Activated naive CD4-positive, alpha-beta T cell (primary cell): ENCODE data around the gene TLE2.
"Not testable (repeated sequence)": the region's sequence is repeated elsewhere in the genome, so short reads cannot be mapped to it uniquely, and the experiment has no call there.

Source experiments
- DNase-seq, 4 experiments: peaks; one replicate each; lab custom pipeline; 2025; lab: John Stamatoyannopoulos, UW

Gene TLE2

DNA sequence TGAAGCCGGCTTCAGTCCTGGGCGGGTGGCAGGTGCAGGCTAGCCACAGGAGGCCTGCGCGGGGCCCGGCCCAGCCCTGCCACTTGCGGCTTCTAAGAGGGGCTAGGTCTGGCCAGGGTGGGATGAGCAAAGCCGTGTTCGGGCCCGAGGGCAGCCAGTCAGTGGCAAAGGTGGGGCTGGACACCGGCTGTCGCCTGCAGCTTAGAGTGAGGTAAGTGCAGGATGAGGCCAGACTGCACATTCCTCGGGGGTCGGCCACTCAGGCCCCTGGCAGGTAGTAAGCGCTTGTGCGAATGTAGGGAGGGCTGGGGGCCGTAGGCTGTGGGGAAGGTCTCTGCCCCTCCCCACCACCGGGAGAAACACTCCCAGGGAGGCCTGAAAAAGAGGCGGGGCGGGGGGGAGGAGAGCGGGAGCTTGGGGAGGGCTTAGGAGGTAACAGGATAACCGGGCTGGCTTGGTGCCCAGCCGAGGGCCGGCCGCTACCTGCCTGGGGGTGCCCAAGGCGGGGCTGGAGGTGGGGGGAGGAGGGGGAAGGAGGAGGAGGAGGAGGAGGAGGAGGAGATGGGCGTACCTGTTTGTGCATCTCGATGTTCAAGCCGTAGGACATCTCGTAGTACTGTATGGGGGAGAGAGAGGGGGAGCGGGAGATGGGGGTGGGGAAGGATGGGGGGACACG is 26.8 kb upstream of the TLE2 start:
- no peak for DNase-seq

DNA sequence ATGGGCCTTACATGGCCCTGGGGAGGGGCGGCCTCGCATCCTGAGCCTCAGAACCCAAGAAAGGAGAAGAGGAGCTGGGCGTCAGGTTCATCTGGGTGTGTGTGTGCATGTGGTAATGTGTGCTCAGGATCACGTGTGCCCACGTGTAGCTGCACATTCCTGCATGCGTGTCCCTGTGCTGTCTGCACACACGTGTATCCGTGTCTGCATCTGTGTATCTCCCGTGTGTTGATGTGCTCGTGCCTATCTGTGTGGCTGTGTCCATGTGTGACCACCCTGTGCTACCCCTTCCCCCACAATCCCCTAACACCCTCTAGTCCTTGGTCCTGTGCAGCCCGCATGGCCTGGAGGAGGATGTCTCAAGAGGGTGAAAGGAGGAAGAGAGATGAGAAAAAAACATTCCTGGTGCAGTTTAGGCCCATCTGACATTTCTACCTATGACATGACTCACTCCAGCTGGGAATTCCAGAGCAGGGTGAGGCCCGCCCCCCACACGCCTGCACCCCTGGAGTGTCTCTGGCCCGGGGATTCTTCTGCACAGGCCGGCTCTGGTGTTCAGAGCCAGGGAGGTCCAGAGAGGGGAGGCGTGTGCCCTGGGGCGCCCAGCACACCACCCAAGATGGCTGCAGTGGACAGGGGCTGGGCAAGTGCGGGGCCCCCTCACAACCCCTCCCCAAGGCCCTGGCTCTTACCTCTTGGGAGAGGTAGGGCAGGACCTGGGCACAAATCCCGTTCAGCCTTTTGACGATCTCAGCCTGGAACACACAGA is 26.1 kb upstream of the TLE2 start:
- DNase-seq = no peak

DNA sequence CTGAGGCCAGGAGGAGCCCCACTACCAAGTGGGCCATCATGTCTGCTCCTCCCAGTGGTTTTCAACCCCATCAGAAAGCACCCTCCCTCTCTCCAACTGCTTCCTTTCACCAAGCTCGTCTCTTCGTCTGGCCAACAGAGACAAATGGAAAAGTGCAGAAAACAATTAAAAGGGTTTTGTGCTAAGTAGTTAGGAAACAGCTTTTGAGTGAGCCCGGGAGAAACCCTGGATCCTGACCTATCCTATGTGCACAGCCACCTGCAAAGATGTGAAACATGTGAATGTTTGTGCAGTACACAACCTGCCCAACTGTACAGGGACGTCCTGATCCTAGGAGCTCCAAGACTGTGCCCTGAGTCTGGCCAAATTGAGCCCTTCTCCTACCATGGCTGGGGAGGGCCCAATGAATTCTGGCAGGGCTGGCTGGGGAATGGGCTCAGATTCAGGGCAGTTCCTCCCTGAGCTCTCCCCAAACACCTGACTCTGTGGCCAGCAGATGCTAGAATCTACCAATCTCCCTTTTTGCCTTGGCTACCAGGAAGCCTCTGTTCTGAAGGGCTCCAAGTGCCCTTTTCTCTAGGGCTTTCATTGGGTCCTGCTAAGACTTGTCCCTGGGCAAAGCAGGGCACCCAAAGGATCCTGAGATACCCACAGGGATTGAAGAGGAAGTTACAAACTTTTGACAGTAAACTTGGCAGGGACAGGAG is 25.3 kb upstream of the TLE2 start:
- no peak for DNase-seq

DNA sequence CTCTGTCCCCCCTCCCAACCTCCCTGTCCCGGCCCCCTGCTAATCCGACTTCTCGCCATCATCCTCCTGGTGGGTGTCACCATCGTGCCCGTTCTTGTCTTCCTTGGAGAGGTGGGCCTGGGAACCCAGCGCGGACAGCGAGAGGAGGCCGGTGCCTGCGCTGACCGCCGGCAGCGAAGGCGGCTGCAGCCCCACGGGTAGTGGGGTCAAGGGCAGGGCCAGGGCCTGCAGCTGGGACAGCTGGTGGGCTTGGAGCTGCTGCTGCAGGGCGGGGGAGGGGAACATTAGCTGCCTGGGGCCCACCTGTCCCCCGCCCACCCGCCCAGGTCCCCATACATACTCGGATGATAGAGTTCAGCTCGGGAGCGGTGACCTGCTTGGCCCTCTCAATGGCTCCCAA is 24.7 kb upstream of the TLE2 start:
- no peak for DNase-seq

DNA sequence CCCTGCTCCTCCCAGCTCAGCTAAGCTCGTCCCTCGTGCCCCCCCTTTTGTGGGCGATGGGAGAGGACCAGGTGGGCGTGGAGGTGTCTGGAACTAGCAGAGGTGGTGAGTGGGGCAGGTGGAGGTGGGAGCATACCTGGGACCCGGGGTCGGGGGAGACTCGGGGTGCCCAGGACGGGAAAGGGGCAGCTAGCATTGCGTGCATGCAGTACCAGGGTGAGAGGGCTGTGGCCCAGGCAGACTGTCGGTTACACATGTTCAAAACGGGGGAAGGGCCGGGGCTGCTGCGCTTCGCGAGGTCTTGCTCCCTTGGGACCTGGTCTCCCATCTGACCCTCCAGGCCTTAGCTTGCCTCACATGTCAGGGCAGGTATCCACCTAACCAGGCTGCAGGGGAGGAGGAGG is 24.1 kb upstream of the TLE2 start:
- DNase-seq = no peak

DNA sequence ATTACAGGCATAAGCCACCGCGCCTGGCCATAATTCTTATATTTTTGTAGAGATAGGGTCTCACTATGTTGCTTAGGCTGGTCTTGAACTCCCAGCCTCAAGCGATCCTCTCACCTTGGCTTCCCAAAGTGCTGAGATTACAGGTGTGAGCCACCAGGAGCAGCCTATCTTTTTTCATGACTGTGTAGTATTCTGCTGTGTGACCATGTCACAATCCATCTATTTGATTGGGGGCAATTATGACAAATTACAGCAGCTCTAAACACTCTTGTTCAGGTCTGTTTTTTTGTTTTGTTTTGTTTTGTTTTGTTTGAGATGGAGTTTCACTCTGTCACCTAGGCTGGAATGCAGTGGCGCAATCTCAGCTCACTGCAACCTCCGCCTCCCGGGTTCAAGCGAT is 20.9 kb upstream of the TLE2 start:
- DNase-seq = not testable (repeated sequence)

DNA sequence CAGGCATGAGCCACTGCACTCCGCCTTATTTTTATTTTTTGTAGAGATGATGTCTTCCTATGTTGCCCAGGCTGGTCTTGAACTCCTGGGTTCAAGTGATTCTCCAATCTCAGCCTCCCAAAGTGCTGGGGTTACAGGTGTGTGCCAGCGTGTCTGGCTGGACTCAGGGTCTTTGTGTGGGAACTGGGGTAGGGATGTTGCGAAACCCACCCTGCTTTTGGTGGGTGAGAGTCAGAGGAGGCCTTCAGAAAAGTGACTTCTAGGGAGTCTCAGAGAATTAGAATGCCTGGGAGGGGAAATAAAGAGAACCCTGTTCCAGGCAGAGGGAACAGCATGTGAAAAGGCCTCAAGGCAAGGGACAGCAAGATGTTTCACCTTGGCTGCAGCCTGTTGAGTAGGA is 20.0 kb upstream of the TLE2 start:
- DNase-seq = no peak

DNA sequence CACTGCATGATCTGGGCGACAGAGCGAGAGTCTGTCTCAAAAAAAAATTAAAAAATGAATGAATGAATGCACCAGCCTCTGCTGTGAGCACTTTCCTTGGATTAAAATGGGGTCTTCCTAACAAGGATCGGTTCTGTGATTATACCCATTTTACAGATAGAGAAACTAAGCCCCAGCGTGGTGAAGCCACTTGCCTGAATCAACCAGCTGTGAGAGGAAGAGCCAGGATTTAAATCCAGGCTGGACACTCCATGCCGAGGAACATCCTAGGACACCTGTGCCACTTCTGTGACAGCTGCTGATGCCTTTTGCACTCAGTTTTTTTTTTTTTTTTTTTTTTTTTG is 19.1 kb upstream of the TLE2 start:
- no peak for DNase-seq

DNA sequence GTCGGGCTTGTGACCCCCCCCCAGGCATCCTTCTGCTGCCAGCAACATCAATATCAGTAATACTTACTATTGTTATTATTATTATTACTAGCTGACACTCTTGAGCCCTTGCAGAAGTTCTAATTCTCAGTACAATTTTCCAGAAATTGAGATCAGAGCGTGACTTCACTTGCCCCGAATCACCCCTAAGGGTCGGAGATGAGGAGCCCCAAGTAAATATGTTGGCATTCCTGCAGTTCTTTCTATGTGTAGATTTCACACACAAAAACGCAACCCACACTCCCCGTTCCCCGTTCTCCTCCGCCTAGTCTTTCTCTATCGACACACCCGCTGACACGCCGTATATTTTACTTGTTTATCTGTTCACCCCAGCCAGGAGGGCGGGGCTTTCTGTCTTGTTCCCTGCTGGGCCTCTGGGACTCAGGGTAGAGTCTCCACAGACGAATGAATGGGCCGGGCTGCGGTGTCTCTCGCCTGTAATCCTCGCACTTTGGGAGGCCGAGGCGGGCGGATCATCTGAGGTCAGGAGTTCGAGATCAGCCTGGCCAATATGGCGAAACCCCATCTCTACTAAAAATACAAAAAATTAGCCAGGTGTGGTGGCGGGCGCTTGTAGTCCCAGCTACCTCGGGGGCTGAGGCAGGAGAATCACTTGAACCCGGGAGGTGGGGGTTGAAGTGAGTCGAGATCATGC is 18.6 kb upstream of the TLE2 start:
- peak in 3 of 4 experiments; percentile 32 to 62 (median 50) for DNase-seq

DNA sequence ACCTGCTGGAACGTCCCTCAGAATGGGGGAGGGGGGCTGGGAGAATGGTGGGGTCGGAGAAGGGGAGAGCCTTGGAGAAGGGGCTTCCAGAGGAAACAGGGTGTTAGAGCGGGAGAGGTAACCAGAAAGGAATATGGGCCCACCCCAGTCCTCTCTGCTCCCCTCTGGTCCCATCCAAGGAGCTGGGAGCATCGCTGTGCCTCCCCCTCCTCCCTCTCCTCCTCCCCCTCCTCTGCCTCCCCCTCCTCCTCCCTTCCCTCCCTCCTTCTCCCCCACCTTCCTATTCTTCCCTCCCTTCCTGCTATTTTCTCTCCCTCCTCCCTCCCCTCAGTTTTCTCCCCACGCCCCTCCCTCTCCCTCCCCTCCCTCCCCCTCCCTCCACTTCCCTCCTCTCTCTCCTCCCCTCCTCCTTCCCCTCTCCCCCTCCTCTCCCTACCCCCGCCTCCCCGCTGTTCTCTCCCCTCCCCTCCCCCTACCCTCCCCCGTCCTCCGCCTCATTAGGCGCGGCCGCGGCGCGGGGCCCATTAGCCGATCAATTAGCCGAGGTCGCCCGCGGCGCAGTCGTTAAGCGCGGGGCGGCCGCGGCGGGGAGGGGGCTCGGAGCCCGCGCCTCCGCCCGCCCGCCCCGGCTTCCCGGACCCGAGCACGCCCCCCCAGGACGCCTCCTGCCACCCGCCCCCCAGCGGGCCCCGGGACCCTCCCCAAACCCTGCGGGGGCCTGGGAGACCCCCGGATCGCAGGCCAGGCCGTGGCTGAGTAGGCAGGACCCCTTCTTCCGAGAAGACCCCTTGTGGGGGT is 17.8 kb upstream of the TLE2 start:
- no peak for DNase-seq

DNA sequence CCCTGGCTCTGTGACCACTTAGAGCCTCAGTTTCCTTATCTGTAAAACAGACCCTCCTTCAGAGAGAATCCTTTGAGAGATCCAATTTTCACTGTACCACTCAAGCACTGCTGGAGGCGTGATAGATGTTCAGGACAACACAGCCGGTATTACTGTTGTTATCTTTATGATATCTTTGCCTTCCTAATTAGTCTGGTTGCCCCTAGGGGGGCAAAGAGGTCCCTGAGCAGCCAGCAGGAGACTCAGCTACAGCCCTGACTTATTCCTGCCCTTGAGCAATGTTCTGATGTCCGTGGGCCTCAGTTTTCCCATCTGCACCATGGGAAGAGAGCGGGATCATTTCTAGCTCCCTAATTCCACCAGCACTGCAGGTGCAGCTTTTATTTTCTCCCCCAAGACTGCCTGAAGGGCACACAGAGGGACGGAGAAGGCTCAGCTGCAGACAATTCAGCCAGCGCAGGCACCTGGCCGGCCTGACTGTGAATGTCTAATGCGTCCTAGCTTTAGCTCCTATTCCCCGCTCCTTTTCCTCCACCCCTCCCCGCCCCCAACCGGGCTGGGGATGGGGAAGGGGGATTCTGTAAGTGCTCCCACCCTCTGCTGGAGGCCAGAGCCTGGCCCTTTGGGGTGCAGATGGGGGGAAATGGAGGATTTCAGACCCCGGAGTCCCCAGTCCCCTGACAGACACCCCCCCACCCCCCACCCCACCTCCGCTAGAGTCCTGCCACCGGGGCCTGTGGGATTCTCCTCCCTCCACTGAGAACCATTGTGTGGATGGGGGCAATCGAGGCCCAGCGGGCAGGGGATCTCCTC is 17.0 kb upstream of the TLE2 start:
- DNase-seq = no peak

DNA sequence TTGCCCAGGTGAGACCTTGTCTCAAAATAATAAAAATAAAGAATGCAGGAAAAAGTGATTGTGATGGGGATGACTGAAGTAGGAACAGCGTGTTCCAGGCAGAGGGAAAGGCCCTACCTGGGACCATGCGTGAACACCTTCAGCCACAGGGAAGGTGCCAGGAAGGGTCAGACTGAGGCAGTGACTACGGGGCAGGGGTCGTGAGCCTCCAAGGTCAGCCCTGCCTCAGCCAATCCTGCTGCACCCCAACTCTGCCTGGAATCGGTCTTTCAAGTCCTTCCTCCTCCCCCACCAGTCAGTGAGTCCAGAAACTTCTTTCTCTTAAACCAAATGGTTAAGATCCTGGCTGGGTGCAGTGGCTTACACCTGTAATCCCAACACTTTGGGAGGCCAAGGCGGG is 16.1 kb upstream of the TLE2 start:
- no peak for DNase-seq

DNA sequence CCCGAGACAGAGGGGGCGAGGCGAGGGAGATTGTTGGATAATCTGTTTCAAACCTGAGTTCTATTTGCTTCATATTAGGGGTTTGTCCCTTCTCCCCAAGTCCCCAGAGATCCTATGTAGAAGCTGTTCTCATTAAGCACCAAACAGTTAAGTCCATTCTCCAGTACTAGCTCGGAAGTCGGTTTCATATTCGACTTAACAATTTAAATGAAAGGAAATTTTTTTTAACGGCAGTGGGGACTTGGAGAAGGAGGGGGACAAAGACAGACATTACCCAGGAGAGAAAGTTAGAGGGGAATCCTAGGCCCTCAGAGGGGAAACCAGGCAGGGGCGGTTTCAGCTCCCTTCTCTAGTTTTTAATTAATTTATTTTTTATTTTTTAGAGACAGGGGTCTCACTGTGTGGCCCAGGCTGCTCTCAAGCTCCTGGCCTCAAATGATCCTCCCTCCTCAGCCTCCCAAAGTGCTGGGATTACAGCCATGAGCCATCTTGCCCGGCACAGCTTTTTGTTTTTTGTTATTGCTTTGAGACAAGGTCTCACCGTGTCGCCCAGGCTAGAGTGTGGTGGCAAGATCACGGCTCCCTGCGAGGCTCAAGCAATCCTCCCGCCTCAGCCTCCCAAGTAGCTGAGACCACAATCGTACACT is 13.7 kb upstream of the TLE2 start:
- DNase-seq = no peak

DNA sequence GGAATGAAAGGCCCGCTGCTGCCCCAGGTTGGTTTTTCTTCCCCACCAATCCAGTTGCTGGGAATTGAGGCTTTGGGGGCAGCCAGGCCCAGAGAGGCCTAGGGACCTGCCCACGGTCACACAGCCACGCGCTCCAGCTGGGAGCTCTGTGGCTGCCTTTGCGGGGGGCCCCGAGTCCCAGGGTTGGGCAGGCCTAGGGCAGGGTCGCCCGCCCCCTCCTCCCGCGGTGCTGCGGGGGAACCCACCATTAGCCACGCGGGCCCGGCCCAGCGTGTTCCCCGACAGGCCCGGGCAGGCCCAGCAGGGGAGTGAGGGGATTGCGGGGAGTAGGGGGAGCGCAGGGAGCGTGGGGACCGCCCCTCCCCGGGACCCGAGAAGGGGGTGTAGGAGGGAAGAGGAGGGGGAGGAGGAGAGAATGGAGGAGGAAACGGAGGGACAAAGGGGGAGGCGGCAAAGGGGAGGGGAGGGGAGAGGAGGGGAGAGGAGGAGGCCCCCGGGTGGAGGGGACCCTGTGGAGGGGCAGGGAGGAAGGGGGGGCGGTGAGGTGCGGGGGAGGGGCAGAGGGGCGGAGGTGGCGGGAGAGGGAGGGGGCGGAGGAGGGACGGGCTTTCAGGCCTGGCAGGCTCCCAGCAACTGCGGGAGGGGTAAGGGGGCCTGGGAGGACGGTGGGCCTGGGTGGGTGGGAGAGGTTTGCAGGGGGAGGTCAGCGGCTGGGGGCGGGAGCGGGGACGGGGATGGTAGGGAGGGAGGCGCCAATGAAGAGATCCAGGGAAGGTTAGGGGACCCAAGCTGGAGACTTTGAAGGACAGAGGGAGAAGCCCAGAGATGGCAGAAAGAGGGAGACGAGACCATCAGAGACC is 12.9 kb upstream of the TLE2 start:
- no peak for DNase-seq

DNA sequence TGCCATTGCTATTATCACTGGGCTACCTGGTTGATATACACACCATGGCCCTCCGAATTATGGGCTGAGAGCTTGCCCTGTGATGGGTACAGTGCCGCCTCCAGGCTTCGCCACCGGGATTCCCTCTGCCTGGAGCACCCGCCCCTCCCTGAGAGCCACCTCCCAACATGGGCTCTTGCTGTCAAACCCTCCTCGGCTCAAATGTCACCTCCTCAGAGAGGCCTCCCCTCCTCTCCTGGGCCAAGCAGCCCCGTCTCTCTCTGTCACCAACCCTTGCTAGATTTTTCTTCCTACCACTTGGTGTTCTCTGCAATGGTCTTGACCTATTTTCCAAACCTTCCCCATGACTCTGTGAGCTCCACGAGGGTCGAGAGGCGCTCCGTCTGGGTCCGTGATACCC is 12.2 kb upstream of the TLE2 start:
- DNase-seq = no peak

DNA sequence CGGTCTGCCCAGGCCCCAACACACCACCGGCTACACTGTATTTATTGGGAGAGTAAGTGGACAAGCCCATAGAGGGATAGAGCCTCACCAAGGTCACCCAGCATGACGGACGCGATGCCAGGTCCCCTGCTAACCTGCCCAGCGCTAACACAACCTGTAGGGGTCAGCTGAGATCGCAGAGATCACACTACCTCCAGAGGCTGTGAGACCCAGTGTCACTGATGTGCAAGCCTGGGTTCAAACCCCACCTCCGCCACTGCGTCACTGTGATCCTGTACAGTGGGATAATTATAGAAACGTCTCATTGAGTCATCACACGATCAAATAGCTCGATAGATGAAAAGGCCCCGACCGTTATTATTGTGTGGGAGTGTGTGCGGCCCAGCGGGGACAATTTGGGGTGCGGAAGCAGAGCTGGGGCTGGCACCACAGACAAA is 10.6 kb upstream of the TLE2 start:
- DNase-seq = no peak

DNA sequence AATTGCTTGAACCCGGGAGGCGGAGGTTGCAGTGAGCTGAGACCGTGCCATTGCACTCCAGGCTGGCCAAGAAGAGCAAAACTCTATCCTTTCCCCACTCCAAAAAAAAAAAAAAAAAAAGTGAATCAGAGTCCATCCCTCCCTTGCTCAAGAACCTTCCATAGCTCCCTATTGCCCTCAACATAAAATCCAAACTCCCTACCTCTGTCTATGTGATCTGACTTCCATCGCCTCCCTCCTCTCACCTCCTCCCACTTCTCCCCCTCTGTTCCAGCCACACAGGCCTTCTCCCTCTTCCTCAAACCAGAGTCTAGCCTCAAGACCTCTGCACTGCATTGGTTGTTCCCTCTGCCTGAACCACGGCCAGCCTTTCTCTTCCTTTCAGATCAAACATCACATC is 10.0 kb upstream of the TLE2 start:
- no peak for DNase-seq

DNA sequence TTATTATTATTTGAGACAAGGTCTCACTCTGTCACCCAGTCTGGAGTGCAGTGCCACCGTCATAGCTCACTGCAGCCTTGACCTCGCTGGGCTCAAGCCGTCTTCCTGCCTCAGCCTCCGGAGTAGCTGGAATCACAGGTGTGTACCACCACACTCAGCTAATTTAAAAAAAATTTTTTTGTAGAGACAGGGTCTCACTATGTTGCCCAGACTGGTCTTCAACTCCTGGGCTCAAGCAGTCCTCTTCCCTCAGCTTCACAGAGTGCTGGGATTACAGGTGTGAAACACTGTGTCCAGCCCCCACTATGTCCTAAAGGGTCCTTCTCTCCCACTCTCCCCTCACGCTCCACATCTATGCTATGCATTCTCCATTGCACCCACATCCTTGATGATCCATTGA is 9.1 kb upstream of the TLE2 start:
- no peak for DNase-seq

DNA sequence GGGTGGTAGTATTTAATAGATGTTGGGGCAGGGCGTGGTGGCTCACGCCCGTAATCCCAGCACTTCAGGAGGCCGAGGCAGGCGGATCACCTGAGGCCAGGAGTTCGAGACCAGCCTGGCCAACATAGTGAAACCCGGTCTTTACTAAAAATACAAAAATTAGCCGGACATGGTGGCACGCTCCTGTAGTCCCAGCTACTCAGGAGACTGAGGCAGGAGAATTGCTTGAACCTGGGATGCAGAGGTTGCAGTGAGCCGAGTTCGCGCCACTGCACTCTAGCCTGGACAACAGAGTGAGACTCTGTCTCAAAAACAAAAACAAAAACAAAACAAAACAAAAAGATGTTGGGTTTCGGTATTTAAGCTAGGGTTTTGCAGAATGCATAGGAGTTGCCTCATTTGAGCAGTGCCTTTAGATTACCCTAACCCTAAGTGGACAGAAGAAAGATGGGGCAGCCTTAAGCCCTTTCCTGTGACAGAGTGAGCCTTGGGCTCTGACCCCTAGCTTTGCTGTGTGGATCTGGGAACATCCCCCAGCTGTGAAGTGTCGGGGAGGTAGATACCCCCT is 8.0 kb upstream of the TLE2 start:
- DNase-seq = not testable (repeated sequence)
